ENCODE measurements around the gene DUSP1. TPM values are rescaled to one million over a fixed set of nuclear protein-coding genes. Genes with fewer than 3 reads are reported as not detected.

The DUSP1 gene
- total RNA-seq, 2 donors from 2014 or later: 61.7 to 102 TPM

DNA sequence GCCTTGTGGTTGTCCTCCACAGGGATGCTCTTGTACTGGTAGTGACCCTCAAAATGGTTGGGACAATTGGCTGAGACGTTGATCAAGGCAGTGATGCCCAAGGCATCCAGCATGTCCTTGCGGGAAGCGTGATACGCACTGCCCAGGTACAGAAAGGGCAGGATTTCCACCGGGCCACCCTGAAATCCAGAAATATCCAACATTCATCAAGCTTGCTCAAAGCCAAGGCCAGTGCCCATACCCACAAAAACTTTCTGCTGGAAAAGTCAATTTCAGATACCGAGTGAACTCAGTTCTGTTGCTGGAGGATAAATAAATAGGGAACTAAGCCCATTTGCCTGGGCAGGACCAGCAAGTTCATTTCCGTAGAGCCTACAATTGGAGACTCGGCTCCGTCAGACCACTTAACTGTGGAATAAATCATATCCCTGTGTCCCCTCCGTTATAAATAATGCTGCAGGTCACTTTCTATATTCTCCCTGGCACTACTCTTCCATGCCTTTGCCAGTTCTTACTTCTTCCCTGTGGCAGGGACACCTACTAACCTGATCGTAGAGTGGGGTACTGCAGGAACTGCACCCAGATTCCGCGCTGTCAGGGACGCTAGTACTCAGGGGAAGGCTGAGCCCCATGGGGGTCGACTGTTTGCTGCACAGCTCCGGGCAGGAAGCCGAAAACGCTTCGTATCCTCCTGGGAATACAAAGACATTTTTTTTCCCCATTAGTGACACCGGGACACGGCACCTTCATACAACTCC, 1.2 kb downstream of the DUSP1 start:
- Histone ChIP-seq H3K36me3 (peaks cover 12% of the 10 kb centered on the region), H3K4me3 (peak overlapping the region; percentile 80), H3K4me1 (peaks cover 17% of the 10 kb centered on the region), H3K27me3 (no peaks in the 10 kb centered on the region), H3K9ac (ENCODE audit: low read depth in 2 of 2, low read length in 2 of 2) (peak overlapping the region; percentile 100), H3K27ac (peak overlapping the region; percentile 100), H3K9me3 (no peaks in the 10 kb centered on the region)
- no peak for DNase-seq
- intact Hi-C loops (cut with DNase I): loop anchor here (5.0 kb wide), 2 partner anchors 78 to 133 kb away; no protein-coding TSS in a partner anchor
- TF ChIP-seq CTCF (IDR thresholded peaks at IDR 0.05): no peak

GRCh38 chr5:172769342-172769615, 1.7 kb downstream of the DUSP1 start:
- peak overlapping the region; percentile 80 for H3K4me3 ChIP-seq
- peaks cover 12% of the 10 kb centered on the region for H3K36me3 ChIP-seq
- TF ChIP-seq CTCF (IDR thresholded peaks at IDR 0.05): no peak
- no peaks in the 10 kb centered on the region for H3K9me3 ChIP-seq
- peak overlapping the region; percentile 100 for H3K27ac ChIP-seq
- DNase-seq: no peak
- no peaks in the 10 kb centered on the region for H3K27me3 ChIP-seq
- peak overlapping the region; percentile 100 for H3K9ac ChIP-seq (ENCODE audit: low read depth in 2 of 2, low read length in 2 of 2)
- intact Hi-C loops (cut with DNase I): no loop called here
- H3K4me1 ChIP-seq: peaks cover 17% of the 10 kb centered on the region

GRCh38 chr5:172768573-172769341, 2.2 kb downstream of the DUSP1 start:
- H3K9me3 ChIP-seq: no peaks in the 10 kb centered on the region
- peak overlapping the region; percentile 80 for H3K4me3 ChIP-seq
- H3K27ac ChIP-seq: peak overlapping the region; percentile 100
- H3K27me3 ChIP-seq: no peaks in the 10 kb centered on the region
- TF ChIP-seq CTCF (IDR thresholded peaks at IDR 0.05): no peak
- H3K36me3 ChIP-seq: peaks cover 12% of the 10 kb centered on the region
- intact Hi-C loops (cut with DNase I): no loop called here
- H3K9ac ChIP-seq (ENCODE audit: low read depth in 2 of 2, low read length in 2 of 2): peak overlapping the region; percentile 100
- DNase-seq: no peak
- peaks cover 17% of the 10 kb centered on the region for H3K4me1 ChIP-seq

DNA sequence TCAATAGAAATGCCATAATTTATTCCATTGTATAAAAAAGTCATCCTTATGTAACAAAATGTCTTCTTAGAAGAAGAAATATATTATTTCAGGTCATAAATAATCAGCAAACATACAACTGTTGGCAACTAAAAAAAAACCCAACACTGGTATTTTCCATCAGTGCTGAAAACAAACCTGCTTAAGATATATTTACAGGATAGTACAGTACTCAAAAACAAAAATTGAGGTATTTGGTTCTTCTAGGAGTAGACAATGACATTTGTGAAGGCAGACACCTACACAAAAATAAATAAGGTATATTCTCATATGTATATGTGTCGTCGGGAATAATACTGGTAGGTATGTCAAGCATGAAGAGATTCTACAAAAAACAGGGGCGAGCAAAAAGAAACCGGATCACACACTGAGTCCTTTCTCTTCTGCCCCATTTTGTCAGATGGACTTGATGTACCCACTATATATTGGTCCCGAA, 2.9 kb downstream of the DUSP1 start:
- Histone ChIP-seq H3K4me3 (peak overlapping the region; percentile 80), H3K27ac (peak overlapping the region; percentile 100), H3K9ac (ENCODE audit: low read depth in 2 of 2, low read length in 2 of 2) (peak overlapping the region; percentile 100), H3K36me3 (peaks cover 12% of the 10 kb centered on the region), H3K27me3 (no peaks in the 10 kb centered on the region), H3K4me1 (peaks cover 15% of the 10 kb centered on the region), H3K9me3 (no peaks in the 10 kb centered on the region)
- intact Hi-C loops (cut with DNase I): no loop called here
- no peak for DNase-seq
- no peak for TF ChIP-seq CTCF (IDR thresholded peaks at IDR 0.05)

DNA sequence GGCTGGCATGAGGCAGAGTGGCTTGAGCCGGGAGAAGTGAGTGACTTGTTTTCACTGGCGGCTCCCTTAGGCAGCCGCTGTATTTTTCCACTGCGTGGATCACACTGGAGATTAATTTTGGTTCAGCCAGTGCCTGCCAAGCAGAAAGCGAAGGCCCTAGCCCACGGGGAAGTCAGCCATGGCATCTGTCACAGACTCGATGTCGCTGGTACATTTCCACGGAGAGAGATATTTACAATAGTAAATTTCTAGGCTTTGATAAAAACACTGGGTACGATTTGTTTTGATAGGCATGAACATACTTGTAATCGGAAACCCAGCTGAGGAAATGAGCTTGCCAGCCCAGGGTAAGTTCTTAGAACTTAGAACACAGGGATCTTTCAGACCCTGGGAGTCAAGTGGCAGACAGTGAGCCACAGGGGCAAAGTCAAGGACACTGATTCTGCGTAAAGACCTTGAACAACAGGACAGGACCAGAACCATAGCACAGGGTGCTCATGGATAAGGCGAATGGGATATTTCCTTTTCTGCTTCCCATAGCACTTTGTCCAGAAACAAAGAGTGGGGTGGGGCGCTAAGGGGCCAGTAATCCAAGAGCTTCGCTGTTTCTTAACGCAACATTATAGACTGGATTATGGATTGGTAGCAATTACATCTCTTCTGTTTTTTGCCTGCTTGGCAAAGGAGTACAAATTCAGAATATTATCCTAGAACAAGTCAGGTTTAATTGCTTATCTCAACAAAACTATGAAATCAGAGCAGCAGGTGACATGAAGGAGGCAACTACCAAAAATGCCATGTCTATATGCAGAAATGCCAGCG, 4.5 kb downstream of the DUSP1 start:
- Histone ChIP-seq H3K9ac (ENCODE audit: low read depth in 2 of 2, low read length in 2 of 2) (peak overlapping the region in 1 of 2 donors; percentile 84), H3K9me3 (no peaks in the 10 kb centered on the region), H3K4me1 (peaks cover 11% of the 10 kb centered on the region), H3K27ac (peak overlapping the region; percentile 100), H3K4me3 (no peak overlapping the region), H3K27me3 (no peaks in the 10 kb centered on the region), H3K36me3 (peaks cover 12% of the 10 kb centered on the region)
- TF ChIP-seq CTCF (IDR thresholded peaks at IDR 0.05): no peak
- DNase-seq: no peak
- intact Hi-C loops (cut with DNase I): loop anchor here (2.0 kb wide), 1 partner anchor 50 kb away; no protein-coding TSS in a partner anchor
